HG02610 (cell line): ENCODE results near the gene PPP1R1C.

Source experiments
- ATAC-seq: cut with Tn5 transposase; IDR thresholded peaks from one replicate; pipeline ENCODE4 v1.9.1; 2021; ENCODE audit warnings: mild to moderate bottlenecking, moderate library complexity; ENCODE audit not compliant: unreplicated experiment

The PPP1R1C gene

DNA sequence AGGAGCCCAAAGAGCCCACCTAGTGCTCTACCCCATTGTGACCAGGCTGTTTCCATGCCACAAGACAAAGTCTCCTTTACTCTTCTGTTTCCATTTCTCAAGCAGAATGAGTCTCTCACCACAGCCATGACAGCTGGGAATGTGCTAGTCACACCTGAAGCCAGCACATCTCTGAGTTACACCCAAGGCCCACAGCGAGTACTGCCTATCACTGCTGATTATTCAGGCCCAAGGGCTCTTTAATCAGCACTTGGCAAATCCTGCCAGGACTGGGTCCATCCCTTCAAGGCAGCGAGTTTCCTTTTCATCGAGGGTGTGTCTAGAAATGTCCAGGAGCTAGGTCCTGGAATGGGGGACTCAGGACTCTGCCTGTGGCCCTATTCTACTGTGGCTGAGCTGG lies 14.6 kb upstream of the PPP1R1C start:
- ATAC-seq, result no peak

DNA sequence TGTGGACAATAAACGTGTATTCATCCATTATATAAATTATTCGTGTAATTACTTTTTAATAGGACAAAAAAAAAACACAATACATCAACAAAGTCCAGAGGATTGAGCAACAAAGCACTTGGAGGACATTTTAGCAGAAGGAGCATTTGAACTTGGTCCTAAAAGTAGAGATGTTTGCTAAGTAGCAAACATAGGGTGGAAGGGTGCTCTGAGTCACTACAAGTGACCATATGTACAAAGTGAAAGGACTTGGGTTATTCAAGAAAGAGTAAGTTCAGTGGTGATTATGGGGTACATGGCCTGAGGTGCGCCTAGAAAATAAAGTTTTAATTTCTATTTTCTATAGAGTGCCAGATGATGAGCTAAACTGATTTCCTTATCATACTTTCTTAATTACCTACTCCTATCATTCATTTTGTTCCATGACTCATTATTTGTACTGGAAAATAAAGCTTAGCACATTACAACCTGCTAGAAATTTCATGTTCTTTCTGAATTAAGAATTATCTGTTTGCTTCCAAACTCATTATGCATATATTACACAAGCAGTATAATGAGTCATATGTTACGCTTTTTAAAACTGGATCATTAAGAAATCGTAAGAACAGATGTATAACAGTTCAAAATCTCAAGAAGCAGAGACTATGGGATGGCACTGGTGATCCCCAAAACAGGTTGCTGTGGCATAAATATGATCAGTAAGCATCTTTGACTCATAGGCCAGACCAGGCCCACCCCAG lies 13.1 kb upstream of the PPP1R1C start:
- no peak for ATAC-seq

- ATAC-seq, result no peak
Observed at GRCh38 chr2:181973171-181973783, 12.4 kb upstream of the PPP1R1C start.

- peak; percentile 66 for ATAC-seq
Observed at GRCh38 chr2:181977661-181978350, 7.8 kb upstream of the PPP1R1C start.

GRCh38 chr2:181978351-181979150 lies 7.1 kb upstream of the PPP1R1C start:
- ATAC-seq, result peak; percentile 39

- ATAC-seq, result no peak
Observed at GRCh38 chr2:181984060-181984459, 1.6 kb upstream of the PPP1R1C start.

- ATAC-seq, result no peak
Observed at GRCh38 chr2:181984814-181985631, 630 bp upstream of the PPP1R1C start.

GRCh38 chr2:181988154-181988924 lies 2.7 kb downstream of the PPP1R1C start:
- no peak for ATAC-seq

GRCh38 chr2:181989099-181989498 lies 3.4 kb downstream of the PPP1R1C start:
- ATAC-seq, result no peak

DNA sequence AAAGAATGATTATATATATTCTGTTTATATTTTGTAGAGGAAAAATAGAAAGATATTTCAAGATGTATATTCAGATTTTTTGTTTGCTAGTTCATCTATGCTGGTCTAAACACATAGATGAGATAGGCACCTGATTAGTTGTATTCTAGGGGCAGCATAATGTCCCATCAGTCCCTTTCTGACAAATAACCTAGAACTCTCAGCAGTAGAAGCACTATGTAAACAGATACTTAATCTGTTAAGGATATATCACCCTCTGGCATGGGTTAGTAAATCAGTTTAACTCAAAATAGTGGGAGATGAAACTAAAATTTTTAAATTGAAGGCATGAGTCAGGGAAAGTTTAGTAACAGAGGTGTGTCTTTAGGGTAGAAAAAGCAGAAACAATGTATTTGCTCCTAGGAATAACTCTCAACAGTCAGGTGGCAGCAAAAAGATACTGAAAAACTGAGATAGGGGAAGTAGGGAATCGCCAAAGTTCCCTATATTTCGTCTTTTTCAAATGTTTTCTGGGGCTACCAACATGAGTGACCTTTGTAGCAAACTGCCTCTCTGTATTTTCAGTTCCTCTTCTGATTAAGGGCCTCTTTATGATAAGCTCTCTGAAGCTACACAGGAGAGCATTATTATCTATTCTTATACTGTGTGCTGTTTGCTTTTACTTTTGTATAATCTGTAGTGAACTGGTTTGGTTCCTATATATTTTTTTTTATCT lies 5.7 kb downstream of the PPP1R1C start:
- peak; percentile 88 for ATAC-seq

GRCh38 chr2:181992776-181993175 lies 7.1 kb downstream of the PPP1R1C start:
- ATAC-seq, result peak; percentile 87

DNA sequence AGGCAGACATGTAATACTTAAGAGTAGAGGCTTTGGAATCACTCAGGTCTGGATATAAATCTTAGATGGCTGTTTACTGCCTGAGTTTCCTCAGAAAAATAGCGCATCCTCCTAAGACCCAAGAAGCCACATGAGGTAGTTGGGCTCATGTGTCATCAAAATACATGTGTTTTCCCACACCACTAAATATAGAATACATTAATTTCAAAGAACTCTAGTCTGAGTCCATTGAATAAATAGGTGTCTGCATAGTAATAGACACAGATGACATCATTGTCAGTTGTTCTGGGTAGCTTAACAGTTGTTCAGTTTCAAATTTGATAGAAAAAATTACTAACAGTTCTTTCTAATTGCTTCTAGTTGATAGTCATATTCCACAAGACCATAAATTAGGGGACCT lies 9.6 kb downstream of the PPP1R1C start:
- no peak for ATAC-seq

GRCh38 chr2:181998041-181998835 lies 12.6 kb downstream of the PPP1R1C start:
- no peak for ATAC-seq

DNA sequence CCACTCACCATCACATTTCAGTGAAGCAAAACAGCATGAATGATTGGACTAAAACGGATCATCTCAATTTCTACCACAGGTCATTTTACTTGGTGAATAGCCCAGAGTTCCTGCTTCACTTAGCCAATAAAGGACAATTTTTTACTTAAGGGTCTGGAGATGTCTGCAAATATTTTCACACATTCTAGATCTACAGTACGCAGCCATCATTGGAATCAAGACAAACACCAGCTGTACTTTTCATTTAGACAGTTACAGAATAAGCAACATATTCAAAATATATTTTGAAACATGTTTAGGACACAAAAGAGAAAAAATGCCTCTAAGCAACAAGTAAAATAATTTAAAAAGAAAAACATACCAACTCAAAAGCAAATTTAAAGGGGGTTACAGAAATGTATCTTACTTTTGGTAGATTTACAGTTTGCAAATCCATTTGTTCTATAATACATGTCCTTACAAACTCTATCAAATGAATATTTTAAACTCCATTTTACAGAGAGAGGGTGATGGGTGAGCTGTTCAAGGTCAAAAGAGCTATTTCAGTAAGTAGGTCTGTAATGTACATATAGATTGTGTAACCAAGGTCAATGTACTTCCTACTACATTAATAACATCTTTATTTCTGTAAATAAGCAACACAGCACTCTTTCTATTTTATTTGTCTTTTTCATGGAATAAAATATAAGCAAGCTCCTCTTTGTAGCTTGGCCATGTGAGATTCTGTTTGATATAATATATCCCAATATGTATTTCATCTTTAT lies 13.4 kb downstream of the PPP1R1C start:
- ATAC-seq, result no peak

GRCh38 chr2:181999911-182000310 lies 14.3 kb downstream of the PPP1R1C start:
- ATAC-seq, result no peak

GRCh38 chr2:182004945-182005520 lies 19.4 kb downstream of the PPP1R1C start:
- no peak for ATAC-seq
